ENCODE data around the gene BGN.

DNA sequence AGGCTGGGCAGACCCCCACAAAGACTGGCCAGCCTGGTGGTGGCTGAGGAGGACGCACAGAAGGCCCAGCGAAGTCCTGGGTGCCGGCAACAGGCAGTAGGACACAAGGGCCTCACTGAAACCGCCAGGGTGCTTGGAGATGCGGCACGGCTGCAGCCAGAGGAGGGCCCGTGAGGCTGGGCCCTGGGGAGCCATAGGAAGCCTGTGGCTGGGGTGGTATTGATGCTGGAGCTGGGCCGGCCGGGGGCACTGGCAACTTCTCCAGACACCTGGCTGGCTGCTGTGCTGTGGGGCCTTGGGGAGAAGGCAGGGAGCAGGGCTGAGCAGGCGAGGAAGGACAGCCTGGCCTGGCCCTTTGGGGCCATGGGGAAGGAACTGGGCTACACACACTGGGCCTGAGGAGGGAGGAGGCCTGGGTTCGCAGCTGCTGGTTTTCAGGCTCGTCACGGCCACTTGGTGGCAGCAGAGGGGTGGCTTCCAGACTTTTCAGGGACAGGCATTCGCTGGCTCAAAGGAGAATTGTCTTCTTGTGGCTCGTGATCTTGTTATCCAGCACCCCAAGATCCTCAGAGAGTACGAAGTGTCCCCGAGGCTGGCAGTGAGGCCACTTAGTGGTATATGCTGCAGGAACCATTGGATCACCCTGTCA lies 59.9 kb downstream of the BGN start:
- TF ChIP-seq, protein P1, sequence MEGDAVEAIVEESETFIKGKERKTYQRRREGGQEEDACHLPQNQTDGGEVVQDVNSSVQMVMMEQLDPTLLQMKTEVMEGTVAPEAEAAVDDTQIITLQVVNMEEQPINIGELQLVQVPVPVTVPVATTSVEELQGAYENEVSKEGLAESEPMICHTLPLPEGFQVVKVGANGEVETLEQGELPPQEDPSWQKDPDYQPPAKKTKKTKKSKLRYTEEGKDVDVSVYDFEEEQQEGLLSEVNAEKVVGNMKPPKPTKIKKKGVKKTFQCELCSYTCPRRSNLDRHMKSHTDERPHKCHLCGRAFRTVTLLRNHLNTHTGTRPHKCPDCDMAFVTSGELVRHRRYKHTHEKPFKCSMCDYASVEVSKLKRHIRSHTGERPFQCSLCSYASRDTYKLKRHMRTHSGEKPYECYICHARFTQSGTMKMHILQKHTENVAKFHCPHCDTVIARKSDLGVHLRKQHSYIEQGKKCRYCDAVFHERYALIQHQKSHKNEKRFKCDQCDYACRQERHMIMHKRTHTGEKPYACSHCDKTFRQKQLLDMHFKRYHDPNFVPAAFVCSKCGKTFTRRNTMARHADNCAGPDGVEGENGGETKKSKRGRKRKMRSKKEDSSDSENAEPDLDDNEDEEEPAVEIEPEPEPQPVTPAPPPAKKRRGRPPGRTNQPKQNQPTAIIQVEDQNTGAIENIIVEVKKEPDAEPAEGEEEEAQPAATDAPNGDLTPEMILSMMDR (IDR thresholded peaks at IDR 0.05) = peak; percentile 63 to 75 (median 70)
- no peak for TF ChIP-seq POLR2A (IDR thresholded peaks at IDR 0.05)
